Gastroesophageal sphincter (tissue), 3 donors: Measurements from ENCODE around the gene MBTD1.

Experiments used
- CTCF ChIP-seq, 4 experiments: fragments of 200-600 bp in 2 of 4; fragments of 450-650 bp in 2 of 4; sonication (generic) in 1 of 4; IDR thresholded peaks; one replicate each; pipeline ENCODE4 v1.5.1; 2017 to 2019; ENCODE audit warnings: antibody characterized with exemption in 4 of 4, mild to moderate bottlenecking in 2 of 4, moderate library complexity in 2 of 4
- POLR2A ChIP-seq, 2 donors: fragments of 450-650 bp; IDR thresholded peaks; one replicate each; pipeline ENCODE4 v1.6.1; 2017; ENCODE audit warnings: antibody characterized with exemption in 2 of 2, mild to moderate bottlenecking in 2 of 2, moderate library complexity in 1 of 2
- POLR2AphosphoS5 ChIP-seq: sonication (generic); formaldehyde crosslinking; IDR thresholded peaks from one replicate; pipeline ENCODE4 v1.6.1; 2017; ENCODE audit warnings: antibody characterized with exemption

GRCh38 chr17:51244041-51244440 lies 15.8 kb downstream of the MBTD1 start:
- TF ChIP-seq CTCF (IDR thresholded peaks at IDR 0.05) (no peak), POLR2A (IDR thresholded peaks at IDR 0.05) (no peak), POLR2AphosphoS5 (no peak)
